Ovary (tissue), 9 donors: ENCODE results near the gene HORMAD2. TPM values are rescaled to one million over a fixed set of nuclear protein-coding genes. Genes with fewer than 3 reads are reported as not detected.
"Not testable (repeated sequence)": the region's sequence is repeated elsewhere in the genome, so short reads cannot be mapped to it uniquely, and the experiment has no call there.

Experiments used
- DNase-seq, 5 donors: peaks; one replicate each; pipeline ENCODE4 v3.0.0-alpha.2; 2019 to 2020
- H3K27ac ChIP-seq, 2 donors: fragments of 200-600 bp; one replicate each; pipeline versions ENCODE4 v1.5.1 to v1.8.0; 2019 to 2022
- H3K27me3 ChIP-seq: fragments of 200-600 bp; one replicate; pipeline ENCODE4 v1.8.0; 2022
- H3K36me3 ChIP-seq: fragments of 200-600 bp; sonication (generic); one replicate; pipeline ENCODE4 v1.5.1; 2019
- H3K4me1 ChIP-seq: one replicate; pipeline ENCODE4 v1.8.1; 2013; ENCODE audit warnings: mild to moderate bottlenecking, moderate library complexity; ENCODE audit not compliant: insufficient read depth
- H3K4me3 ChIP-seq: fragments of 200-600 bp; sonication (generic); one replicate; pipeline ENCODE4 v1.5.1; 2017
- H3K9me3 ChIP-seq, 2 donors: fragments of 200-600 bp in 1 of 2; sonication (generic) in 1 of 2; one replicate each; pipeline versions ENCODE4 v1.5.1 to v1.8.1; 2013 to 2019; ENCODE audit warnings: mild to moderate bottlenecking in 1 of 2, moderate library complexity in 1 of 2
- CTCF ChIP-seq, 3 donors: fragments of 450-650 bp in 2 of 3; fragments of 200-600 bp in 1 of 3; IDR thresholded peaks; one replicate each; pipeline versions ENCODE4 v1.5.1 to v1.8.0; 2016 to 2022; ENCODE audit warnings: antibody characterized with exemption in 3 of 3, mild to moderate bottlenecking in 1 of 3
- EP300 ChIP-seq: sonication (generic); formaldehyde crosslinking; IDR thresholded peaks from one replicate; pipeline ENCODE4 v1.6.1; 2017; ENCODE audit warnings: antibody characterized with exemption
- POLR2A ChIP-seq: fragments of 450-650 bp; IDR thresholded peaks from one replicate; pipeline ENCODE4 v1.6.1; 2017; ENCODE audit warnings: antibody characterized with exemption, mild to moderate bottlenecking, moderate library complexity
- WGBS, 3 donors: extraction: QIAGEN DNeasy Blood & Tissue Kit in 1 of 3; methylation state at CpG; one replicate each; pipeline versions ENCODE4 v1.1.5 to v1.1.7; 2013 to 2017; 5-methylcytosine and 5-hydroxymethylcytosine counted together
- intact Hi-C, 4 donors: fragments of 100-400 bp; cut with DNase I; formaldehyde crosslinking; loops; one replicate each; pipeline versions ENCODE4 v1.11.0 to v1.15.1; 2022 to 2023
- polyA plus RNA-seq, 2 donors: library from polyadenylated mRNA; stranded (reverse); fragments of 200-250 nt in 1 of 2; fragments of 350-450 nt in 1 of 2; fragmentation: Illumina TruSeq in 1 of 2; extraction: RNeasy Lipid Tissue Mini Kit (QIAGEN cat#74804) in 1 of 2; gene quantifications; one replicate each; pipeline ENCODE4 v1.2.3, GENCODE V29; 2013 to 2014
- total RNA-seq, 7 donors: library from RNA; depleted of rRNA in 2 of 7; stranded (reverse); fragments of >200 nt in 2 of 7; fragmentation: NEBNext Ultra II Directional in 3 of 7; extraction: Animal tissue kit (Norgen Biotek cat#: 25700) in 3 of 7; gene quantifications; one replicate each; pipeline versions ENCODE4 v1.1.0 to v1.2.4, GENCODE V29; 2016 to 2023
- donor health status: DM: no; HTN: no; CAD: no; lungs with moderate emphysema.
- donor health status: DM: no; HTN: no; CAD: no.
- donor health status: Bipolar disorder and iron deficiency.
- donor health status: DM: yes; HTN: yes; CAD: no.
- donor health status: DM: no; HTN: no; CAD: no.
- donor health status: DM: yes; HTN: yes; CAD: no.

HORMAD2 gene
- total and polyA plus RNA-seq, 9 donors = not detected

- intact Hi-C loops = no loop called here
- 77 to 89% (median 83%) methylated on average over 3 of the region's 3 CpGs for WGBS, 3 donors
Measured at GRCh38 chr22:30077279-30077880, 2.9 kb upstream of the HORMAD2 start.

GRCh38 chr22:30078320-30079311 lies 1.6 kb upstream of the HORMAD2 start:
- Histone ChIP-seq H3K27me3 (no peaks in the 10 kb centered on the region), H3K4me3 (no peak overlapping the region), H3K36me3 (no peaks in the 10 kb centered on the region), H3K27ac (no peak overlapping the region), H3K4me1 (no peaks in the 10 kb centered on the region), H3K9me3 (no peaks in the 10 kb centered on the region)
- DNase-seq = no peak
- WGBS, 3 donors = 76 to 84% (median 77%) methylated on average over 10 of the region's 10 CpGs
- intact Hi-C loops = no loop called here
- TF ChIP-seq CTCF (IDR thresholded peaks at IDR 0.05) = no peak
- no peak for TF ChIP-seq EP300

More at GRCh38 chr22:30077279-30077880, 2.9 kb upstream of the HORMAD2 start:
- no peak overlapping the region for H3K4me3 ChIP-seq
- H3K9me3 ChIP-seq = no peaks in the 10 kb centered on the region
- DNase-seq = no peak
- H3K4me1 ChIP-seq = no peaks in the 10 kb centered on the region
- no peak for TF ChIP-seq EP300
- no peak for TF ChIP-seq CTCF (IDR thresholded peaks at IDR 0.05)
- no peak for TF ChIP-seq POLR2A
- H3K27me3 ChIP-seq = no peaks in the 10 kb centered on the region
- H3K27ac ChIP-seq = no peak overlapping the region
- H3K36me3 ChIP-seq = no peaks in the 10 kb centered on the region

- Histone ChIP-seq H3K4me3 (no peak overlapping the region), H3K27me3 (no peaks in the 10 kb centered on the region), H3K4me1 (no peaks in the 10 kb centered on the region), H3K27ac (no peak overlapping the region), H3K36me3 (no peaks in the 10 kb centered on the region), H3K9me3 (no peaks in the 10 kb centered on the region)
- DNase-seq = no peak
- 87 to 95% (median 91%) methylated on average over 9 of the region's 9 CpGs for WGBS, 3 donors
- intact Hi-C loops = loop anchor here in 3 of 4 donors (5.0 to 10.0 kb wide), 3 partner anchors 386 to 456 kb away; no protein-coding TSS in a partner anchor
- TF ChIP-seq CTCF (IDR thresholded peaks at IDR 0.05) (no peak), EP300 (no peak), POLR2A (no peak)
Measured at GRCh38 chr22:30080805-30081204, 541 bp downstream of the HORMAD2 start.

- Histone ChIP-seq H3K36me3 (no peaks in the 10 kb centered on the region), H3K4me3 (no peak overlapping the region), H3K4me1 (no peaks in the 10 kb centered on the region), H3K27me3 (no peaks in the 10 kb centered on the region), H3K27ac (no peak overlapping the region), H3K9me3 (no peaks in the 10 kb centered on the region)
- intact Hi-C loops = loop anchor here in 2 of 4 donors (10.0 kb wide), 2 partner anchors 392 to 462 kb away; no protein-coding TSS in a partner anchor
- no peak for TF ChIP-seq CTCF (IDR thresholded peaks at IDR 0.05)
- TF ChIP-seq POLR2A = no peak
- no peak for TF ChIP-seq EP300
- no peak for DNase-seq
- 73 to 83% (median 77%) methylated on average over 2 of the region's 2 CpGs for WGBS, 3 donors
Measured at GRCh38 chr22:30086496-30086895, 6.2 kb downstream of the HORMAD2 start.

- 78 to 81% (median 80%) methylated on average over 5 of the region's 5 CpGs for WGBS, 3 donors
- H3K27me3 ChIP-seq, H3K27ac ChIP-seq, H3K36me3 ChIP-seq, H3K4me3 ChIP-seq, DNase-seq, H3K4me1 ChIP-seq, H3K9me3 ChIP-seq: not testable (repeated sequence)
- intact Hi-C loops = loop anchor here in 2 of 4 donors (10.0 kb wide), 2 partner anchors 392 to 462 kb away; no protein-coding TSS in a partner anchor
Measured at GRCh38 chr22:30087037-30087436, 6.8 kb downstream of the HORMAD2 start.
